Umbilical cord (tissue), 2 donors: Measurements from ENCODE around the gene MEDAG. TPM values are rescaled to one million over a fixed set of nuclear protein-coding genes. Genes with fewer than 3 reads are reported as not detected.

ENCODE experiments used
- DNase-seq: peaks from one replicate; pipeline ENCODE4 v3.0.0-alpha.2; 2015; ENCODE audit warnings: low spot score
- total RNA-seq: library from RNA; depleted of rRNA; stranded (reverse); fragments of >200 nt; gene quantifications from one replicate; pipeline ENCODE4 v1.2.3, GENCODE V29; 2014; ENCODE audit warnings: low replicate concordance; ENCODE audit not compliant: insufficient read depth

The MEDAG gene
- 61.2 TPM for total RNA-seq

- peak; percentile 86 for DNase-seq
Observed at GRCh38 chr13:30905932-30906383, at the start of gene MEDAG. MEDAG (plus strand) TSS chr13:30906271; CDS start chr13:30906516, 245 bp downstream.

GRCh38 chr13:30857018-30857417 is 49.1 kb upstream of the MEDAG start:
- no peak for DNase-seq

GRCh38 chr13:30857636-30858035 is 48.4 kb upstream of the MEDAG start:
- DNase-seq = no peak

DNA sequence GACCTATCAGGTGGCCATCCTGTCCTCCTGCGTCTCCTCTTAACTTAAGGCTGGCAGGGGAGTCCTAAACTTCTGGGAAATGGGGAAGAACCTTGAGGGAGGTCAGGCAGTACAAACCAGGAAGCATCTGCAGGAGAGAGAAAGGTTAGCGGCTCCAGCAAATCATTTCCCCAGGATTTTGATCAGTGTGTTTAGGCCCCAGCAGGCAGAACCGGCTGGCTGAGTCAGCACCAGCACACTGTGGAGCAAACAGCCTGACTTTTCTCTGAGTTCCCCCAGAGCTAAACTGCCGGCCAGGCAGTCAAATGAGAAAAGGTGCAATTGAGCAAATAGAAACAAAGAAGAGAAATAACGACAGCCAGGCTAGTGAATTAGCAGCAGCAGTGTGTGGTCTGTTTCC is 46.7 kb upstream of the MEDAG start:
- peak; percentile 71 for DNase-seq

DNA sequence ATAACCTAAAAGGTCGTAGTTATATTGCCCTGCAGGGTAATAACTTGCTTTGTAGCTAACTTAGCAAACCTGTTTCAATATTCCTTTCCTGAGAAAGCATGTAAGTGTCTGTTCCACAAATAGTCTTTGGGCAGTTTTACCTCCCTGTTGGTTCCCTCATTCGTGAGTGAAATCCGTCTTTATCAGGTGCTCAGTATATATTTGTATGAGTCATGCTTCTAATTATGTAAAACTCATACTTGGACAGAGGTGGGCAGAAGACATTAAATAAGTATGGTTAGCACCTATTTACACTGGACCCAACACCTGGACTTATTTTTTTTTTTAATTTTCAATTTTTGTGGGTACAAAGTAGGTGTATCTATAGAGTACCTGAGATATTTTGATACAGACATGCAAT is 44.9 kb upstream of the MEDAG start:
- DNase-seq = no peak

DNA sequence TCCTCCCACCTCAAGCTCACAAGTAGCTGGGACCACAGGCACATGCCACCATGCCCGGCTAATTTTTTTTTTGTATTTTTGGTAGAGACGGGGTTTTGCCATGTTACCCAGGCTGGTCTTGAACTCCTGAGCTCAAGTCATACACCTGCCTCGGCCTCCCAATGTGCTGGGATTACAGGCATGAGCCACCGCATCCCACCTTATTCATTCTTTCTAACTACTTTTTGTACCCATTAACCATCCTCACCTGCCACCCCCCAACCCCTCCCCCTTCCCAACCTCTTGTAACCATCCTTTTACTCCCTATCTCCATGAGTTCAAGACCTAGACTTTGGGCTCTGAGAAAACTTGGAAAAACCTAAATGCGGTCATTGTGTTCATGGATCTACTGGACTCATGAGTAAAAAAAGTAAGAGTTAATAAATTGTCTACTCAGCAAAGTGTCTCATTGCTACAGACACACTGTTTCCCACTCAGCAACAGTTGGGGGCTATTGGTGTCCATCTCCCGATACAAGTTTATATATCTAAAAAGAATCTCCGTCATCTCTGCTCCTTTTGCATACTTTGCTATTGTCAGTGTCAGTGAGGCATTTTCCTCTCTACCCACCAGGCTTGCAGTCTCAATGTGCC is 44.1 kb upstream of the MEDAG start:
- no peak for DNase-seq

- DNase-seq = peak; percentile 74
Observed at GRCh38 chr13:30862707-30863106, 43.4 kb upstream of the MEDAG start.

GRCh38 chr13:30863231-30863630 is 42.8 kb upstream of the MEDAG start:
- DNase-seq = no peak

DNA sequence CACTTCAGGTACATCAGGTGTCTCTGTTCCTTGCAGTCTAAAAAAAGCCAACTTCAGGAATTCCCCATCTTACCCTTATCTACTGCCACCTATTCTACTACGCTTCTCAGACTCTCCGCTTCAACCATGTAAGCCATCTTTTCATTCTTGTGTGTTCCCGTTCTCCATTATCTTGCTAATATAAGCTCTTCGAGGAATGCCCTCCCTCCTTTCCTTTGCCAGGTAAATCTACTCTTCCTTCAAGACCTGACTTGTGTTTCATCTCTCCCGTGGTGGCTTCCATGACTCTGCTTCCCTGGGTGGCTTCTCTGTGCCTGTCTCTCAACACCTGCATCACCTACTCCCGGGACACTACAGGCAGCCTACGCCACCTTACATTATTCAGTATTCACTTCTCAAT is 42.3 kb upstream of the MEDAG start:
- DNase-seq = no peak

- DNase-seq = peak; percentile 88
Observed at GRCh38 chr13:30864433-30865122, 41.5 kb upstream of the MEDAG start.

GRCh38 chr13:30865123-30866049 is 40.7 kb upstream of the MEDAG start:
- DNase-seq = peak; percentile 95

DNA sequence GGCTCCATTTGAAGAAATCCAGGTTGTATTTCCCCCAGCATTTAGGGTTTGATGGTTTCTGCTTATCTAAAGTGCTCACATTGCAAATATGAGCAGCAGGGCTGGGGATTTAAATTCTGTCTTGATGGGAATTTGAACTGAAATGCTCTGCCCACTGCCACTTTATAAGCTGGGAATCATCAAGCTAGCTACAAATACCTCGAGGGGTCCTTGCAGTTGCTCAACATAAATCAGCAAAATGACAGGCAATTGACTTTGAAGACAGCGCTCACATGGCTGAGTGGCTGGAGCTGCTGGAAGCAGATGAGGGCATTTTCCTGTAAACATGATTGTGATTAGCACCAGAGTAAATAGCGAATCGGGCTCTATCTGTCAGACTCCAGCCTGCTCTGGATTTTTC is 39.4 kb upstream of the MEDAG start:
- peak; percentile 94 for DNase-seq

- DNase-seq = no peak
Observed at GRCh38 chr13:30867089-30867669, 38.9 kb upstream of the MEDAG start.

DNA sequence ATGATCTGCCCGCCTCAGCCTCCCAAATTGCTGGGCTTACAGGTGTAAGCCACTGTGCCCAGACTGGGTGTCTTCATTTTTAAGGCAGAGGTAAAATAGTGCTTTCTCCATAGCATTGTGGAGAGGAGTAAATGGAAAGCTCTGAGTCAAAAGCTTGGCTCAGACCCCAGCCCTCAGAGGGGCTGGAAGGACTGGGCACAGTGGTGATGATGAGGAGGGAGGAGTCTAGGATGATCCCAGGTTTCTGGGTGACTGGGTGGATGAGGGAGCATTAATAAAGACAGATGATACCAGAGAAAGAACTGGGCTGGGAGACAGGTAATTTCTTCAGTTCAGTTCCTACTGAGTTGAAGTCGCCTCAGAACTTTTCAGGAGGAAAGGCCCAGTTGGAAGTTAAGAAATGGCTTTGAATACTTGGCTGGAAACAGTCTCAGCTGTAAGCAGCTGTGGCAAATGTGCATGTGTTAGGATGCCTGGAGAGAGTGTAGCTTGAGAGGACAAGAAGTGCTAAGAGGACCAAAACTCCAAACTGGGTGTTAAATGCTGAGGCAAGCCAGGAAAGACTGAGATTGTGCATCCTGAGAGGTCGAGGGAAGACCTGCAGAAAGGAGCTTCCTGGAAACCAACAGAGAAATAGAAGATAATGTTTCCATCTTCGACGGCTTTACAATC is 37.1 kb upstream of the MEDAG start:
- no peak for DNase-seq

DNA sequence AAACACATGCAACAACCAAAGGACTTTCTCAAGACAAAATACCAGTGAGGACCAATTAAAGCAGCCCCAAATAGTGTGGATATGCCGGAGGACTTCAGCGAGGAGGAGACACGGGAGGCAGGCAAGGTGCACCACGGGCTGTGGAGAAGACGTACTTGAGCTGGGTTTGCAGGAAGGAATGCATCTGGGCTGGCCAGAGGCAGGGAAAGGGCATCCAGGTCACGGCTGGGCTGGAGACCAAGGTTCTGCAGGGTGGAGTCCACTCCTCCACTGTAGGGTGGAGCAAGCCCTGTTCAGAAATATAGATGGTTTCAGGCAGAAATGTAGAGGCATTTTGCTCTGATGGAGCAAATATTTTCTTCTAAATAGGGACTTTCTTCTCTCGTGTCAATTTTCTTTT is 36.6 kb upstream of the MEDAG start:
- DNase-seq = peak; percentile 67

DNA sequence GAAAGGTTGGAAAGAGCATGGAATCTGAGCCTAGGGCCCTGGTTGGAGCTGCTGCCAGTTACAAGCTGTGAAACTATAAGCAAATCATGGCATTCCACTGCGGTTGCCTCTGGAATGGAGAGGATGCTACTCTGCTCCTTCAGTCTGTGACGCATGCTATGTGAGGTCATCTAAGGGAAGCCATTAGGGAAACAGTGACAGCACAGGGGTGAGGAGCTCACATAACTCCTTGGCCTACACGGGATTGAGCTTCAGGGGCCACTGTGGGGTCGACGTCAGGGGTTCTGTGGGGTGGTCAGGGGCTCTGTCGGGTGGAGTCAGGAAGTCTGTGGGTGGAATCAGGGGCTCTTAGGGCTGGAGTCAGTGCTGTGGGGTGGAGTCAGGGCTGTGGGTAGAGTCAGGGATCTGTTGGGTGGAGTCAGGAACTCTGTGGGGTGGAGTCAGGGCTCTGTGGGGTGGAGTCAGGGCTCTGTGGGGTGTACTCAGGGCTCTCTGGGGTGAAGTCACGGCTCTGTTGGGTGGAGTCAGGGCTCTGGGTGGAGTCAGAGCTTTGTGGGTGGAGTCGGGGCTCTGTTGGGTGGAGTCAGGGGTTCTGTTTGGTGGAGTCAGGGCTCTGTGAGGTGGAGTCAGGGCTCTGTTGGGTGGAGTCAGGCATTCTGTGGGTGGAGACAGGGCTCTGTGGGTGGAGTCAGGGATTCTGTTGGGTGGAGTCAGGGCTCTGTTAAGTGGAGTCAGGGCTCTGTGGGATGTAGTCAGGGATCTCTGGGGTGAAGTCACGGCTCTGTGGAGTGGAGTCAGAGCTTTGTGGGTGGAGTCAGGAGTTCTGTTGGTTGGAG is 35.8 kb upstream of the MEDAG start:
- peak; percentile 94 for DNase-seq

DNA sequence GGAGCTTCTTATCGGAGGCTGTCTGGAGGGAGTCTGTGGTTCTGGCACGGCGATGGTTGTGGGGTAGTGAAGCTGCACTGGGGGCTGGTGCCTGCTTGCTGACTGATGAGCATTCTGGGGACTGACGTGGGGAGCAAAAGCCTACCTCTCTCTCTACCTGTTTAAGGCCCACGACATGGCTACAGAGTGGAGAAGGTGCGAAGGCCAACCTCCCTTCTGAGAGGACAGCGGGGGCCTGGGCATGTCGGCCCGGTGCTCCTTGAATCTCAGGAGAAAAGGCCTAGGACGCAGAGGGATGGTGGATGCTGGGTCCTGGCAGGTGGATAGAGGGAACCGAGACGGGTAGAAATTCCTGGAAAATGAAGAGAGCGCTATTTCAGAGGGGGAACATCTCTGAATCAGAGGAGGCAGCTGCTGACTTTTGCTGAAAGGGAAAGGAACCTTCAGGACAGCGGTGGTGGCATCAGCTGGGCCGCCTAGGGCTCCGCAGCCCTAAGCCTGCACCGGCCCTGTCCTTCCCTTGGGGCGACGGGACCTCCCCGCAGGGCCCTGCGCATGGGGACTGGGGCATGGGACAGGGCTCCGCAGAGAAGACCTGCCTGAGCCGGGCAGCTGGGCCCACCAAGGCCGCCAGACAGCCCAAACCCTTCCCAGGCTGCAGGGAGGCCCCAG is 35.0 kb upstream of the MEDAG start:
- DNase-seq = no peak

GRCh38 chr13:30871588-30872275 is 34.3 kb upstream of the MEDAG start:
- no peak for DNase-seq

DNA sequence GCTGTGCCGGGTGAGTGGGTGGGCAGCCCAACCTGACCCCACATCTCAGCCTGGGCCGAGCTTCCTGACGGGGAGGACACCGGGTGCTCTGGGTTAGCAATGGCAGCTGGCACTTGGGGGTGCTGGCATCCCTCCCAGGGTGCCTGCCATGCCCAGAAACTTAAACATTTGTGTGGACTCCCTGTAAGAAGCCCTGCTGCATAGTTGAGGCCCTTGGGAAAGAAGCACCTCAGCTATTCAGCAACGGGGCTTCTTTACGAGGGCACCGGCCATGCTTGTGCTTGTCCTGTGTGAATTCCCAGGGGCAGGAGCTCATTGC is 33.8 kb upstream of the MEDAG start:
- DNase-seq = no peak
